ENCODE results near the gene SLC46A3. TPM values are rescaled to one million over a fixed set of nuclear protein-coding genes. Genes with fewer than 3 reads are reported as not detected.

Gene SLC46A3
- total RNA-seq, 1 experiment from 2014 or later = 2.3 TPM

- TF ChIP-seq EZH2 (IDR thresholded peaks at IDR 0.05; ENCODE audit: borderline replicate concordance, low read depth, low read length, poor library complexity, severe bottlenecking) = no peak
- TF ChIP-seq CTCF (conservative IDR thresholded peaks at IDR 0.05; ENCODE audit: low read depth, low read length) = peak; percentile 61
- intact Hi-C loops (cut with micrococcal nuclease; ENCODE audit: unreplicated experiment) = loop anchor here (2.0 to 10.0 kb wide), 2 partner anchors 117 to 685 kb away; no protein-coding TSS in a partner anchor
- Histone ChIP-seq H3K27me3 (replicated peaks; ENCODE audit: insufficient read depth, low read depth, low read length, poor library complexity) (no peaks in the 10 kb centered on the region), H3K9me3 (ENCODE audit: low read depth, low read length, poor library complexity, severe bottlenecking) (no peaks in the 10 kb centered on the region), H3K36me3 (ENCODE audit: insufficient read depth, low read length, poor library complexity, severe bottlenecking) (peaks cover 48% of the 10 kb centered on the region), H3K27ac (ENCODE audit: low read depth, low read length, poor library complexity, severe bottlenecking) (no peak overlapping the region), H3K4me1 (ENCODE audit: insufficient read depth, low read length, poor library complexity, severe bottlenecking) (no peaks in the 10 kb centered on the region), H3K4me3 (ENCODE audit: low read depth, low read length, poor library complexity, severe bottlenecking) (no peak overlapping the region)
- CTCF ChIA-PET = interaction anchor here (1.1 kb wide), 1 partner anchor 117 kb away, joined by 8 read pairs; no protein-coding TSS in a partner anchor
- peak; percentile 27 for DNase-seq (ENCODE audit: low spot score)
- POLR2A ChIA-PET (ENCODE audit: low non-redundant PET) = no interaction called here
- BruUV-seq (replicated peaks) = no TSS peak
Measured at GRCh38 chr13:28679628-28680027, 39.1 kb downstream of the SLC46A3 start.

GRCh38 chr13:28678809-28679208 lies 40.0 kb downstream of the SLC46A3 start:
- H3K36me3 ChIP-seq (ENCODE audit: insufficient read depth, low read length, poor library complexity, severe bottlenecking) = peaks cover 56% of the 10 kb centered on the region
- BruUV-seq (replicated peaks) = no TSS peak

GRCh38 chr13:28671126-28671792 lies 47.5 kb downstream of the SLC46A3 start:
- no peak overlapping the region for H3K27ac ChIP-seq (ENCODE audit: low read depth, low read length, poor library complexity, severe bottlenecking)
- H3K36me3 ChIP-seq (ENCODE audit: insufficient read depth, low read length, poor library complexity, severe bottlenecking) = peaks cover 97% of the 10 kb centered on the region
- no TSS peak for BruUV-seq (replicated peaks)
- no peak overlapping the region for H3K4me3 ChIP-seq (ENCODE audit: low read depth, low read length, poor library complexity, severe bottlenecking)
- ChIA-PET CTCF (no interaction called here), POLR2A (ENCODE audit: low non-redundant PET) (no interaction called here)
- DNase-seq (ENCODE audit: low spot score) = no peak
- intact Hi-C loops (cut with micrococcal nuclease; ENCODE audit: unreplicated experiment) = loop anchor here (10.0 kb wide), 1 partner anchor 694 kb away; no protein-coding TSS in a partner anchor
- H3K9me3 ChIP-seq (ENCODE audit: low read depth, low read length, poor library complexity, severe bottlenecking) = no peaks in the 10 kb centered on the region
- H3K27me3 ChIP-seq (replicated peaks; ENCODE audit: insufficient read depth, low read depth, low read length, poor library complexity) = no peaks in the 10 kb centered on the region
- TF ChIP-seq EZH2 (IDR thresholded peaks at IDR 0.05; ENCODE audit: borderline replicate concordance, low read depth, low read length, poor library complexity, severe bottlenecking) (no peak), CTCF (conservative IDR thresholded peaks at IDR 0.05; ENCODE audit: low read depth, low read length) (no peak)
- H3K4me1 ChIP-seq (ENCODE audit: insufficient read depth, low read length, poor library complexity, severe bottlenecking) = no peaks in the 10 kb centered on the region

More at GRCh38 chr13:28678809-28679208, 40.0 kb downstream of the SLC46A3 start:
- Histone ChIP-seq H3K4me3 (ENCODE audit: low read depth, low read length, poor library complexity, severe bottlenecking) (no peak overlapping the region), H3K27ac (ENCODE audit: low read depth, low read length, poor library complexity, severe bottlenecking) (no peak overlapping the region), H3K4me1 (ENCODE audit: insufficient read depth, low read length, poor library complexity, severe bottlenecking) (no peaks in the 10 kb centered on the region), H3K27me3 (replicated peaks; ENCODE audit: insufficient read depth, low read depth, low read length, poor library complexity) (no peaks in the 10 kb centered on the region), H3K9me3 (ENCODE audit: low read depth, low read length, poor library complexity, severe bottlenecking) (no peaks in the 10 kb centered on the region)
- CTCF ChIA-PET = interaction anchor here (0.8 to 1.0 kb wide), 2 partner anchors 116 to 118 kb away, joined by 3 to 7 read pairs; no protein-coding TSS in a partner anchor
- POLR2A ChIA-PET (ENCODE audit: low non-redundant PET) = no interaction called here
- intact Hi-C loops (cut with micrococcal nuclease; ENCODE audit: unreplicated experiment) = loop anchor here (10.0 kb wide), 1 partner anchor 686 kb away; no protein-coding TSS in a partner anchor
- no peak for TF ChIP-seq EZH2 (IDR thresholded peaks at IDR 0.05; ENCODE audit: borderline replicate concordance, low read depth, low read length, poor library complexity, severe bottlenecking)
- TF ChIP-seq CTCF (conservative IDR thresholded peaks at IDR 0.05; ENCODE audit: low read depth, low read length) = no peak; the same call in 1 of the 2 replicates
- peak; percentile 11 for DNase-seq (ENCODE audit: low spot score)

All from A673 (cell line).